ENCODE results near the gene PLD2.

DNA sequence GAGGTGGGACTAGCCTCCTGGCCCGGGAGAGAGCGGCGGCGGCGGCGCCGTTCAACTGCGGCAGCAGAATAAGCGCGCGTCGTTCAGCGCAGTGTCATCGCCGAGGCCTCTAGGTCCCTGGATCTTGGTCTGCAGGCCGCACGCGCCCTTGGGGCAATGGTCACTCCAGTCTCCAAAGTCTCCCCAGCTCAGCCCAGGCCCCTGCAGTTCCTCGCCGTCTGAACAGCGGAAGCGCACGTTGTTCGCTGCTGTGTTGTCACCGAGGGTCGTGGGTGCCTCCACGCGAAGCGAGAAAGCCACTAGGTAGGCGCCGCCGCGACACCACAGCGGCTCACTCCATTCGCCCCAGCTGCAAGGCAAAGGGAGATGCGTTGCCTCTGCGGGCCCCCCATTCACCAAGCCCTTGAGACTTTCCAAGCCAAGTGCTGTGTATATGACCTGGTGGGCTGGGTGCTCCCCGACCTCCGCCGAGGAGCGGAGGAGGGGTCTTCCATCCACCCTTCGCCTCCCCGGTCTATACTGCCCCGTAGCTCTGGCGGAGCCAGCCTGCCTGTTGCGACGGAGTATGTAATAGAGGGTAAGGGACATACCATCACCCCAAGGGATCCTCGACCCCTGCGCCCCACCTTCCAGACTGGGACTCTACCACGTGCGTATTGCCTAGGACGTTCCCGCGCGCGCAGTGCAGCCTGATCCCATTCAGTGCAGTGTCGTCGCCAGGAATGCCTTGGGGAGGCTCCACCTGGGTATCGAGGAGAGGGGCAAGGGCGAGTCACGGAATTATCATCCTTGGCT is 21.4 kb upstream of the PLD2 start:
- TF ChIP-seq POLR2AphosphoS5 (IDR thresholded peaks at IDR 0.05; ENCODE audit: low read depth, low read length) (no peak), POLR2A (IDR thresholded peaks at IDR 0.05; ENCODE audit: low read depth, low read length) (no peak), TAF1 (IDR thresholded peaks at IDR 0.05; ENCODE audit: low read depth, low read length) (no peak)
